Peyer's patch (tissue), 4 donors: ENCODE measurements around the gene DMD.

Experiments used
- CTCF ChIP-seq, 6 experiments: fragments of 450-650 bp in 4 of 6; fragments of 200-600 bp in 2 of 6; sonication (generic) in 1 of 6; IDR thresholded peaks; one replicate each; pipeline ENCODE4 v1.5.1; 2017 to 2019; ENCODE audit warnings: antibody characterized with exemption in 6 of 6, mild to moderate bottlenecking in 3 of 6, moderate library complexity in 1 of 6
- POLR2A ChIP-seq, 2 donors: fragments of 450-650 bp; IDR thresholded peaks; one replicate each; pipeline ENCODE4 v1.5.1; 2017; ENCODE audit warnings: antibody characterized with exemption in 2 of 2, mild to moderate bottlenecking in 2 of 2, moderate library complexity in 2 of 2

- TF ChIP-seq CTCF (IDR thresholded peaks at IDR 0.05) (no peak), POLR2A (IDR thresholded peaks at IDR 0.05) (no peak)
Observed at GRCh38 chrX:31522760-31523159, 1688.6 kb downstream of the DMD start.
